Muscle of back (tissue), 11 donors: Measurements from ENCODE around the gene SULT1A2. TPM values are rescaled to one million over a fixed set of nuclear protein-coding genes. Genes with fewer than 3 reads are reported as not detected.
"Not testable (repeated sequence)": the region's sequence is repeated elsewhere in the genome, so short reads cannot be mapped to it uniquely, and the experiment has no call there.

ENCODE experiments used
- DNase-seq, 3 donors: peaks; one replicate each; pipeline versions ENCODE4 v3.0.0 to v3.0.0-alpha.2; 2013
- polyA plus RNA-seq, 10 donors: library from polyadenylated mRNA; unstranded; fragments of 120-200 nt; gene quantifications; one replicate each; pipeline ENCODE4 v1.2.1, GENCODE V29; 2013; ENCODE audit not compliant: insufficient read length in 10 of 10

SULT1A2 gene
- polyA plus RNA-seq, 10 donors = 0.21 to 1.6 (median 0.46) TPM

DNA sequence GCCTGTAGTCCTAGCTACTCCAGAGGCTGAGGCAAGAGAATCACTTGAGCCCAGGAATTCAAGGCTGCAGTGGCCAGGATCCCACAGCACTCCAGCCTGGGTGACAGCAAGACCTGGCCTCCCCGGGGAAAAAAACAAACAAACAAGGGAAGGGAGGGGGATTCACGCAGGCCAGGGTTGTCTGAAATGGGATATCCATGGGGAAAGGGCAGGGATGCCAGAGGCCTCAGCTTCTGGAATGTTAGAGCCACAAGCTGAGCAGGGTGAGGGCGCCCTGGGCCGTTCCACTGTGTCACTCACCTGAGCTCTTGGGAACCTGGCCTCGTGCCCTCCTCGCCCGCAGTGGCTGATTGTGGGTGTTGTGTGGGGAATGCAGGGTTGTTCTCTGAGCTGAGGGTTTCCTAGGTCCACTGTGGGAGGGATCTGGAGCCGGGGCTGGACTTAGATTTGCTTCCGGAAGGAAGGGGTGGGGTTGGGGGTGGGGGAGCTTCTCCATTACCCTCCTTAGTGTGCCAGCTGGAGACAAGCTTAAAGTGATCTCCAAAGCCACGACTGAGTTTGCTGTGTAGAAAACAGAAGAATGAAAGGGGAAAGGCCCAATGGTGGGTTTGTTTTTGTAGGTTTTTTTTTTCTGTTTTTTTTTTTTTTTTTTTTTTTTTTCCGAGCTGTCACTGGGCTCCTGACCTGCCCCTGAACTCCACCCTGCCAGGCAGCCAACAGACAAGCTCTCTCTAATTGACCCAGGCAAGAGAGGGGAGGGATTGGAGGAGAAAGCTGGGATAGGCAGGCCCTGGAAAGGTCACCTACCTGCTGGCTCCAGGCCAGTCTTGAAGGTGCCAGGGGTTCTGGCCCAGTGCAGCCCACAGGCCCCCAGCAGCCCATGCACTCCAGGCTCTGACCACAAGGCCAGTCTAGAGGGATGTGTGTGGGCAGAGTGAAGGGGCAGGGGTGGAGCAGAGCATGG lies 13.1 kb upstream of the SULT1A2 start, which contains the start of gene SULT1A1:
Gene SULT1A1 (minus strand): TSS at position 414 of the 964 bp plus-strand sequence. CDS start 1,189 bp downstream, outside the sequence.
- DNase-seq = peak in 2 of 3 donors; percentile 21 to 40

DNA sequence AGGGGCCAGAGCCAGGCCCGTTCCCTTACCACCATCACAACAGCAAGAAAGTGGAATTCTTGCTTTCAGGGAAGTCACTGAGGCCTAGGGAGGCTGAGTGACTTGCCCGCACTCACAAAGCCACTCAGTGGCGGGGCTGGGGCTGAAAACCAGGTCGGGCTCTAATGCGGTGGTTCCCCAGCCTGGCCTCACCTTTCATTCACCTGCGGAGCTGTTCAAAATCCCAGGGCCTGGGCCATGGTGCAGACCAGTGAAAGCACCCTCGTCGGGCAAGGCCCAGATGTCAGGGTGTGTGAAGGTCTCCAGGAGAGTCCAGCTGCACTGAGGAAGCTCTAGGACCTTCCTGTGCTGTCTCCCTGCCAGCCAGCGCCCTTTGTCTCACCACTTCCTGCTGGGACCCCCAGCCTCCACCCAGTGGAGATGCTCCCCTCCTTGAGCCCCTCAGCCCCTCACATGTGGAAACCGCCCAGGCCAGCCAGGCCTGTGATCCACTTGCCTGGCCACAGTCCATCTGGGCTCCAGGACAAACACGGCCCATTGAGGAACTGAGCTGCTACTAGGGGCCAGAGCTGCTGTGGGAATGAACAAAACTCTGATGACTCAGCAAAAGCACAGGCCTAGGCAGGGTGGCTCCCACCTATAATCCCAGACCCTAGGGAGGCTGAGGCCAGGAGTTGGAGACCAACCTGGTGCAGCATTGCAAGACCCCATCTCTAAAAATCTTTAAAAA lies 12.2 kb upstream of the SULT1A2 start:
- DNase-seq = peak in 1 of 3 donors; percentile 40

DNA sequence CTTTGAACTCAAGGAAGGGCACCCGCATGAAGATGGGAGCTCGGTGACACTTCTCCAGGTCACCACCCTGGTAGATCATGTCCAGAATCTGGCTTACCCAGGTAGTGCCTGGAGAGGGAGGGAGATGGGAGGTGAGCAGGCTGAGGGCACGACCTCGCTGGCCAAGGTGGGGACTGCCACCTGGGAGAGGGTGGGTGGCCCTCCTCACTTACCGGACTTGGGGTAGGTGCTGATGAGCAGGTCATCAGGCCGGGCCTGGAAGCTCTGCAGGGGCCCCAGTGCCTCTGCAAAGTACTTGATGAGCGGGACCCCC lies 11.6 kb upstream of the SULT1A2 start:
- not testable (repeated sequence) for DNase-seq

DNA sequence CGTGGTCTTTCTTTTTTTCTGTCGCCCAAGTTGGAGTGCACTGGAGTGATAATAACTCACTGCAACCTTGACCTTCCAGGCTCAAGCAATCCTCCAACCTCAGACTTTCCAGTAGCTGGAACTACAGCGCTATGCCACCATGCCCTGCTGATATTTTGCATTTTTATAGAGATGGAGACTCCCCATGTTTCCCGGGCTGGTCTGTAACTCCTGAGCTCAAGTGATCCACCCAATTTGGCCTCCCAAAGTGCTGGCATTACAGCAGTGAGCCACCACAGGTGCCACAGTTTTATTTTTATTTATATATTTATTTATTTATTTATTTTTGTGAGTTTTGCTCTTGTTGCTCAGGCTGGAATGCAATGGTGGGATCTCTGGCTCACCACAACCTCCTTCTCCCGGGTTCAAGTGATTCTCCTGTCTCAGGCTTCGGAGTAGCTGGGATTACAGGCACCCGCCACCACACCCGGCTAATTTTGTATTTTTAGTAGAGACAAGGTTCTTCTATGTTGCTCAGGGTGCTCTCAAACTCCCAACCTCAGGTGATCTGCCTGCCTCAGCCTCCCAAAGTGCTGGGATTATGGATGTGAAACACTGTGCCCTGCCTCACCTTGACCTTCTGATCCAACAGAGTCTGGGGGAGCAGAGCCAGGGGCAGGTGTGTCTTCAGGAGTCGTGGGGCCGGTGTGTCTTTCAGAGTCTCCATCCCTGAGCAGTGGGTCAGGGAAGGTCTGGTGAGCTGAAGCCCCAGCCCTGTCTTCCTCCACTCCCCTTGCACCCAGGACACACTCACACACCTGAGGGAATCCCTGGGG lies 11.0 kb upstream of the SULT1A2 start:
- not testable (repeated sequence) for DNase-seq

DNA sequence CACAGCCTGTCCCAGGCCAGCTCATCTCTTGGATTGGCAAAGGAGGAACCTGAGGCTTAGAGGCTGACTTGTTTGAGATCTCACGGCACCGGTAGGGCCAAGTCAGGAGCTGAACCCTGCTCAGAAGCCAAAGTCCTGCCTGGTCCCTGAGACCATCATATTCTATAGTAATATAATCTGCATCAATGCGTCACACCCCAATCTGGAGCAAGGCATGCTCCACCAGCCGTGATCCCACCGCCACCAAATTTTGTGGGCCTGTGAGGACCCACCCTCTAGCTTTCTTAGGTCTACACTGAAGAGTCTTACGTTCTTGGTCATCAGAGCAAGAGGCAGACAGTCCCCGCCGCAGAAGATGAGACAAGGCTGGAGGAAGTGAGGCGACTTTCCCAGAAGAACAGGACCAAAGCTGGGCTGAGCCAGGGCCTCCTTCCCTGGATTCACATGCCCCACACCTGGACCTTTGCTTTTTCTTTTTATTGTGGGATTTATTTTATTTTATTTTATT lies 10.3 kb upstream of the SULT1A2 start:
- DNase-seq = no peak

DNA sequence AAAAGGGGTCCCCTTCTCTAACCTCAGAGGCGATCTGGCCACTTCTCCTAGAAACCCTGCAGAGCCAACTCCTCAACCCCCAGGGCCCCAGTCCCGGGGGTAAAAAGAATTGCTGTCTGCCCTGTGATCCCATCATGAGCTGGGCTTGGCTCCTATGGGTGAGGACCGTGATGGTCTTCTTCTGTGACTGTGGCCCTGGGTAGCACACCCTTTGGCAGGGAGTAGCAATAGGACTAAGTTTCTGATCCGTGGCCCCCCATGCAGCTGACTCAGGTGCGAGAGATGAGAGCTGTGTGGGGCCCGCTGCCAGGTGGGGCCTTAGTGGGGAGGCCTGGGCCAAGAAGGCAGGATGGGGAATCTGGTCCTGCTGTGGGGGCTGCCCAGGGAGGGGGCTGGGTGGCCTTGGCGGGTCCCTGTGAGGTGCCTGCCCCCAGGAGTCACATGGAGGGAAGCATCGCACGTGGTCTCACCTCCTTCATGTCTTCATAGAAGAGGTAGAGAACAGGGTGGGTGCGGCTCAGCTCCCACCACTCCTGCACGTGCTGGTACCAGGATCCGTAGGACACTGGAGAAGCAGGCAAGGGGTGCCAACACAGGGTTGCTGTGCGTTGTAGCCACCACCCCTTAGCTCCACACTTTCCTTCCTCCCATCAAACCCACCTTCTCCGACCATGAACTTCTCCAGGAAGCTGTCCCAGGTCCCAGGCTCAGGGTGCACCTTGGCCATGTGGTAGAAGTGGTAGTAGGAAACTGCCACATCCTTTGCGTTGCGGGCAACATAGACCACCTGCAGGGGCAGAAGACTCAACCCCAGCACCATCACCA lies 9.7 kb upstream of the SULT1A2 start:
- DNase-seq = no peak

DNA sequence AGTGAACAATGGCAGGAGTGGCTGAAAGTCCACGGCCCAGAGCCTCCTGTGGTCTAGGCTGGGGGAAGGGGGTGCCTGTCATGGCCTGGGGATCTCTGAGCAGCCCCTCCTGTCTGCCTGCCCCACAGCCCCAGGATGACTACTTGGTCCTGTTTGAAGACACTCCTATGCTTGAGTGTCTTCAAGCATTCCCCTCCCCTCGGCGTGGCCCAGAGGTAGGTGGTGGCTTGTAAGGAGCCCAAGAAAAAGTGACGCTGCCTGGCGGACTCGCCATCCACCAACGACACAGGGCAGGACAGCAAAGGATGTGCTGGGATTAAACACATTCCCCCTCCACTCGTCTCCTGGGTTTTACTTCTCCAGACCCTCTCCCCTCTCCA lies 7.3 kb upstream of the SULT1A2 start:
- DNase-seq = no peak

DNA sequence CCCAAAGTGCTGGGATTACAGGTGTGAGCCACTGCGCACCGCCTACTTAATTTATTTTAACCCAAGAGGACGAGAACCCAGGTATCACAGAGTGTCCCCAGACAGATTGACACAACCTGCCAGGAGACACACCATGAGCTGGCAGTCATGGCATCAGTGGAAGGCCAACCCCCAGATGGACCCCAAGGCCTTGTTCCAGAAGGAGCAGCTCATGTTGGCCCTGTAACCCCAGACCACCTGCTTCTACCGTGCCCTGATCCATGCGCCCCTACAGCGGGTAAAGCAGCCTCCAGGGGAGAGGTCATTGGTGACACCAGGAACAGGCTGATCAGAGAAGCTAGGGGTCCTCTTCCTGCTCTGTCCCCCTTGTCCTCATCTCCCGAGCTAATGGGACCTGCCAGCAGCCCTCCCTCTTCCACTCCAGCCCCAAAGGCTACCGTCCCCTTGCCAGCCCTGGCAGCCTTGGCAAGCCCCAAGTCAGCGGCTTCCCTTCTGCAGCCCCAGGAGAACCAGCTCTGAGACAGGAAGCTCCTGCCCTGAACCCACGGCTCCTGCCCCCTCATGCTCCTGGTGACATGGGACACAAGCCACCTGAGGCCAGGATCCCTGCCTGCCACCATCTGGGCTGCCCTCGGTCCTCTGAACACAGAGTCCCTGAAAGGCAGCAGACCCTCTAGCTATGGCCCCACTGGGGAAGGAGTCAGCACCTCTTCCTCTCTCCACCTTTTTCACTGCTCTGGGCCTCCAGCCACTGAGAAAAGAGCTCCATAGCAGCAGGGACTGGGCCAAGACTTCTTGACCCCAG lies 6.7 kb upstream of the SULT1A2 start:
- DNase-seq = no peak

DNA sequence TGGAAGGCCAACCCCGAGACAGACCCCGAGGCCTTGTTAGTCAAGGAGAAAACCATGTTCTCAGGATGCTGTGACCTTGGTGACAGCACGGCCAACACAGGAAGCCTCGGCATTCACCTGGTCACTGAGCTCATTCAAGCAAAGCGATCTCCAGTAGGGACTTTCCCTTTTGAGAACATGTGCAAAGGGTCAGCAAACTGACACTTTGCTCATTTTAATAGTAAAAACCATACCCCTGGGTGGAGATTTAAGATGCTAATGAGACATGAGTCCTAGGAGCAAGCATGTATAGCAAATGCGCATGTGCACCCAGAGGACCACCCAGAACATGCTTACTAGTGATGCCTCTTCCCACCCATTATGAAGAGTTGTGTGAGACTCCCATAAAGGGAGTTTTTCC lies 5.7 kb upstream of the SULT1A2 start:
- no peak for DNase-seq

DNA sequence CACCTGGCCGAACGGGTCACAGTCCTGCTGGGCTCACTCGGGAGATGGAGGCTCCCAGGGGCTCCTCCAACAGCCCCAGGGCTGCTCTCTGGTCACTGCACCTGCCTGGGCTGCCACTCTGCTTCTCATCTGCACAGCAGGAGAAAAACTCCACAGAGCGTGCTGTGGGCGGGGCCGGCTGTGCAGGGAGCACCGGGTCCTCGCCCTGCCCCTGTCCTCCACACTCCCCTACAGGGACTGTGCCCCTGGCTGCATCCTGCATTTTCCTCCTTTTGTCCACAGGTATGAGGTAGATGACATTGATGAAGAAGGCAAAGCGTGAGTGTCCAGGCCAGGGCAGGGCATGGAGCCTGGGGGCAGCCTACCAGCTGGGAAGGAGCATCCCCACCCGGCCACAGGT lies 5.2 kb upstream of the SULT1A2 start:
- not testable (repeated sequence) for DNase-seq

DNA sequence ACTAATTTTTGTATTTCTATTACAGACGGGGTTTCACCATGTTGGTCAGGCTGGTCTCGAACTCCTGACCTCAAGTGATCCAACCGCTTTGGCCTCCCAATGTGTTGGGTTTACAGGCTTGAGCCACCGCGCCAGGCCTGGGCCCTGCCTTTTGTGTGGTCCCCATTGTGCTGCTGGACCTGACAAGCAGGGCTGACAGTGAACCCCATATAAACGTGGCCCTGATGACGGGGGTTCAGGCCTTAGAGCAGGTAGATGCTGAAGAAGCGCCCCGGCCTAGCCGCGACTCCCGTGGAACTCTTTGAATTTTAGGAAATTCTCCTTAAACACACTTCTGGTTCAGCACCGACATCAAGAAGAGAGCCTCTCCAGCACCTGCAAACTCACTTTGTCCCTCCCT lies 4.7 kb upstream of the SULT1A2 start:
- DNase-seq = not testable (repeated sequence)

DNA sequence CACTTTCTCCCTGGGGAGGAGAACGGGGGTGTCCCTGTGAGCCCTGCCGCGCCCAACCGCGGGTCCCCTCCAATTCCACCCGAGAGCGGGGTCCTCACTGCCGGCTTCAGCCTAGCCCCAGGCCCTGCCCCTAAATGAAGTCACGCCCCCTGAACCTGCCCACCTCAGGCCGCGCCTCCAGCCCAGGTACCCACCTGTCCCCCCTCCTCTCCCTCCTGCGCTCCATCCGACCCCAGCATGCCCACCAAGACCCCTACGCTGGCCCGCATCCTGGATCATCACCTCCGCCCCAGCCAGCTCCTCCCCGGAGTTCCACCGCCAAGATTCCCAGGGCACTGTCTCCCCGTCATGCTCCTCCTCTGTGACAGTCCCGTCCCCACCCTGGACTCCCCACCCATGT lies 4.1 kb upstream of the SULT1A2 start:
- DNase-seq = not testable (repeated sequence)

DNA sequence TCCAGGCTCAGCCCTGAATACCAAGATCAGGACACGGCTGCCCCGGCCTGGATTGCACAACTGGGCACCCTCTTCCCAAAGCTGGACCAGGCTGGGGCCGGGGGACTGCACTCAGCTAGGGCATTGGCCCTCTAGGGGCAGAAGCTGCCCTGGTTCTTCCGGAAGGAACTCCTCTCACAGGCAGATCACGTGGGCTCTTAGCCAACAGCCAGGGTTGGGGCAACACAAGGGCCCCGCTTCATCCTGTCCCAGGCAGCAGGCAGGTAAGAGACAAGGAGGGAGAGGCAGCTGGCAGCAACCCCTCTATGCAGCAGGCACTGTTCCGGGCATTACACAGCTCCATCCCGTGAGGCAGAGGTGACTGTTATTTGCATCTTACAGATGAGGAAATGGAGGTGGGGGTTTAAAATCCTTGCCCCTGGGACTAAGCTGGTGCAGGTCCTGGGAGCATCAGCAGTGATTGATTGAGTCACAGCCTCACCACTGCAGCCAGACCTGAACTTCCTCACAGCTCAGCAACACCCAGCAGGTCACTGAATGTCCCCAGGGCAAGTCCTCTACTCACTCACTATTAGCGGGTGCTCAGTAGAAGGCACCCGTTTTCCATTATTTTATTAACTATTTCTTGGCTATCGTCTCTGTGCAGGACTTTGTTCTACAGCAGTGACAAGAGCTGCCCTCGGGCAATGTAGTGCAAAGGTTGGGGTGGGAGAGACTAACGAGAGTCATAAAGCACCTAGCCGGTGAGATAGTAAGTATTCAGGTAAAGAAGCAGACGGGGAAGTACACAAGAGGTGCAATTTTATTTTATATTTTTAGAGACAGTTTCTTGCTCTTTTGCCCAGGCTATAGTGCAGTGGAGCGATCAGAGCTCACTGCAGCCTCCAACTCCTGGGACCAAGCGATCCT lies 2.8 kb upstream of the SULT1A2 start:
- DNase-seq = not testable (repeated sequence)

DNA sequence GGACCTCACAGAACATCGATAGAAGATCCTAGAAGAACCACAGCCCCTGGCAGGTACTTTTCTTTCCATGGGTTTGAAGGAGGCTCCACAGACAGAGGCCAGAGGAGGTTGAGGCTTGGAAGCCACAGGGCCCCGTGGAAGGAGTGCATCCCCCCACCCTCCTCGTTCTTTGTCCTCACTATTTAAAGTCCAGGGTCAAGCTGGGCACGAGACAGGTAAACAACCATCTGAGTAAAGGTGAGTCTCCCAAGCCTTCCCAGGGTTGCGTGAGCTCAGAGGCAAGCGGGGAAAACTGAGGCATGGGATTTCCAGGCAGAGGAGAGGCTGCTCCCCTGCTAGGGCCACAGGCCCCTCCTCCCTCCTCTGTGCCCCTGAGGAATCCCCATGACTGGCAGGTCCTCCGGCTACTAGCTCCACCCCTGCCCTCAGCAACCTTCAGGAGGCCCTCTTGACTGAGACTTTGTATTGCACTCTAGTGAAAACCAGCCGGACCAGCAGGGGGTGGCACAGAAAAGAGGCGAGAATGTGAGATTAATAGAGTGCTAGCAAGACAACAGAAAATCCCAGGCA lies 927 bp upstream of the SULT1A2 start:
- no peak for DNase-seq

DNA sequence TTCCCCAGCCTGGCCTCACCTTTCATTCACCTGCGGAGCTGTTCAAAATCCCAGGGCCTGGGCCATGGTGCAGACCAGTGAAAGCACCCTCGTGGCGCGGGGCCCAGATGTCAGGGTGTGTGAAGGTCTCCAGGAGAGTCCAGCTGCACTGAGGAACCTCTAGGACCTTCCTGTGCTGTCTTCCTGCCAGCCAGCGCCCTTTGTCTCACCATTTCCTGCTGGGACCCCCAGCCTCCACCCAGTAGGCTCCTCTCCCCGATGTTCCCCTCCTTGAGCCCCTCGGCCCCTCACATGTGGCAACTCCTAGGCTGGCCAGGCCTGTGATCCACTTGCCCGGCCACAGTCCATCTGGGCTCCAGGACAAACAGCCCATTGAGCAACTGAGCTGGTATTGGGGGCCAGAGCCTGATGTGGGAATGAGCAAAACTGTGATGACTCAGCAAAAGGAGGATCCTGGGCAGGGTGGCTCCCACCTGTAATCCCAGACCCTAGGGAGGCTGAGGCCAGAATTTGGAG lies 677 bp downstream of the SULT1A2 start:
- no peak for DNase-seq

DNA sequence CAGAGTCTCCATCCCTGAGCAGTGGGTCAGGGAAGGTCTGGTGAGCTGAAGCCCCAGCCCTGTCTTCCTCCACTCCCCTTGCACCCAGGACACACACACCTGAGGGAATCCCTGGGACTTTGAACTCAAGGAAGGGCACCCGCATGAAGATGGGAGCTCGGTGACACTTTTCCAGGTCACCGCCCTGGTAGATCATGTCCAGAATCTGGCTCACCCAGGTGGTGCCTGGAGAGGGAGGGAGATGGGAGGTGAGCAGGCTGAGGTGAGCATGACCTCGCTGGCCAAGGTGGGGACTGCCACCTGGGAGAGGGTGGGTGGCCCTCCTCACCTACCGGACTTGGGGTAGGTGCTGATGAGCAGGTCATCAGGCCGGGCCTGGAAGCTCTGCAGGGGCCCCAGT lies 1.4 kb downstream of the SULT1A2 start:
- not testable (repeated sequence) for DNase-seq

DNA sequence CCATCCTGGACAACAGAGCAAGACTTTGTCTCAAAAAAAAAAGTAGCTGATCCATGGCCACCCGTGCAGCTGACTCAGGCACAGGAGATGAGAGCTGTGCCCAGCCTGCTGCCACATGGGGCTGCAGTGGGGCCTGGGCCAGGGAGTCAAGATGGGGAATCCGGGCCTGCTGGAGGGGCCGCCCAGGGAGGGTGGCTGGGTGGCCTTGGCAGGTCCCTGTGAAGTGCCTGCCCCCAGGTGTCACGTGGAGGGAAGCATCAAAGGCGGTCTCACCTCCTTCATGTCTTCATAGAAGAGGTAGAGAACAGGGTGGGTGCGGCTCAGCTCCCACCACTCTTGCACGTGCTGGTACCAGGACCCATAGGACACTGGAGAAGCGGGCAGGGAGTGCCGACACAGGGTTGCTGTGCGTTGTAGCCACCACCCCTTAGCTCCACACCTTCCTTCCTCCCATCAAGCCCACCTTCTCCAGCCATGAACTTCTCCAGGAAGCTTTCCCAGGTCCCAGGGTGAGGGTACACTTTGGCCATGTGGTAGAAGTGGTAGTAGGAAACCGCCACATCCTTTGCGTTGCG lies 3.8 kb downstream of the SULT1A2 start:
- no peak for DNase-seq

DNA sequence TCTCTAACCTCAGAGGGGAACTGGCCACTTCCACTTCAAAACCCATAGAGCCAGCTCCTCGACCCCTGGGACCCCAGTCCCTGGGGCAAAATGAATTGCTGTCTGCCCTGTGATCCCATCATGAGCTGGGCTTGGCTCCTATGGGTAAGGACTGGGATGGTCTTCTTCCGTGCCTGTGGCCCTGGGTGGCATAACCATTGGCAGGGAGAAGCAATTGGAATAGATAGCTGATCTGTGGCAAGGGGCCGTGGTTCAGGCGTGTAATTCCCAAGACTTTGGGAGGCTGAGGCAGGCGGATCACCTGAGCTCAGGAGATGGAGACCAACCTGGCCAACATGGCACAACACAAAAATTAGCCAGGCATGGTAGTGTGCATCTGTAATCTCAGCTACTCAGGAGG lies 4.3 kb downstream of the SULT1A2 start:
- DNase-seq = no peak
